BLaER1 treated with 17β-estradiol and CSF1 and Interleukin-3, amounts not matched to agents 10 nM and 100 nM (cell line): ENCODE results near the gene PLCXD3.

Source experiments
- H3K27ac ChIP-seq, 11 experiments: shearing (Covaris generic); formaldehyde crosslinking; 2 replicates each; pipeline ENCODE4 v1.8.1; 2022
- H3K27me3 ChIP-seq, 11 experiments: shearing (Covaris generic); formaldehyde crosslinking; 2 replicates each; pipeline ENCODE4 v1.8.1; 2022
- H3K36me3 ChIP-seq, 11 experiments: shearing (Covaris generic); formaldehyde crosslinking; 2 replicates each; pipeline ENCODE4 v1.8.1; 2022
- H3K4me1 ChIP-seq, 10 experiments: shearing (Covaris generic); formaldehyde crosslinking; 2 replicates each; pipeline ENCODE4 v1.8.1; 2022
- H3K4me2 ChIP-seq, 11 experiments: shearing (Covaris generic); formaldehyde crosslinking; 2 replicates each; pipeline ENCODE4 v1.8.1; 2022
- H3K4me3 ChIP-seq, 10 experiments: shearing (Covaris generic); formaldehyde crosslinking; 2 replicates each; pipeline ENCODE4 v1.8.1; 2022
- H3K9ac ChIP-seq, 11 experiments: shearing (Covaris generic); formaldehyde crosslinking; 2 replicates each; pipeline ENCODE4 v1.8.1; 2022
- H3K9me3 ChIP-seq, 11 experiments: shearing (Covaris generic); formaldehyde crosslinking; replicated peaks in 1 of 11; 2 replicates each; pipeline ENCODE4 v1.8.1; 2022
- H4K20me1 ChIP-seq, 11 experiments: shearing (Covaris generic); formaldehyde crosslinking; 2 replicates each; pipeline ENCODE4 v1.8.1; 2022
- Cebpa-rat ChIP-seq, 11 experiments: shearing (Covaris generic); IDR thresholded peaks; 2 replicates each; pipeline ENCODE4 v1.8.1; 2022

The PLCXD3 gene

DNA sequence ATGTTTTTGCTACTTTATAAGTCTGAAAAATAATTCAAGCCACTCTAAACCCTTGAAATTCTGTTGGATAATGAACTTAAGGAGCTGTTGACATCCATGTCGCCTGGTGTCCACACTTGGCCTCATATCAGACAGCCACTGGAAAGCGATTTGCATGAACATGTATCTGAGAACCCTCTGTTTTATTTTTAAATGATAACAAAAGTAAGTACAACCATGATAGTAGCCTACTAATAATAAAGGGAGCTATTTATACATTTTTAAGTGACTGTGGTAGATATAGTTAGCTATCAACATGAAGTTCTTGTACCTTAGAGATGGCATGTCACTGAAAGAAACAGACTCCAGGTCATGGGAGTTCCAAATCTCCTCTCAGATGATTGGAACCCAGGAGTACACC lies 53.3 kb downstream of the PLCXD3 start:
- Histone ChIP-seq H3K9me3 (no peaks in the 10 kb centered on the region), H3K4me2 (no peak overlapping the region), H3K36me3 (no peaks in the 10 kb centered on the region), H3K4me3 (no peak overlapping the region), H3K4me1 (no peaks in the 10 kb centered on the region), H3K9ac (no peak overlapping the region), H4K20me1 (no peaks in the 10 kb centered on the region), H3K27ac (no peak overlapping the region), H3K27me3 (no peaks in the 10 kb centered on the region)
- TF ChIP-seq Cebpa-rat (IDR thresholded peaks at IDR 0.05): no peak

DNA sequence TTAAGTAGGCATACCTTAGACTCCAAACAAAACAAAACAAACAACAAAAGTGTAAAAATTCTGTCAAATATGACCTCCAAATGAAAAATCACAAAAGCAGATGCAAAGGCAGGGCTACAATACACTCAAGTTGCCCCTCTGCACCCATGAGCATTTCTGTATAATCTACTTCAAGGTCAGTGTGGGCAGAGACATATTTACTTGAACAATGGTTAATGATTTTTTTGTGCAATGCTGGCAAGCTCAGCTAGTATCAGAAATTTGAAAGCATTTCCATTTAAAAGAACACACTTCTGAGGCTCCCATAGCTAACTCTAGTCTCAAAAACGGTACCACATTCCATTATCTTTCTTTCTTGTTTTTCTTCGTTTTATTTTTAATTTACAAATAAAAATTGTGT lies 57.9 kb downstream of the PLCXD3 start:
- Histone ChIP-seq H3K4me2 (no peak overlapping the region), H3K9me3 (no peaks in the 10 kb centered on the region), H3K4me3 (no peak overlapping the region), H3K9ac (no peak overlapping the region), H3K36me3 (no peaks in the 10 kb centered on the region), H4K20me1 (no peaks in the 10 kb centered on the region), H3K27ac (no peak overlapping the region), H3K27me3 (no peaks in the 10 kb centered on the region), H3K4me1 (no peaks in the 10 kb centered on the region)
- no peak for TF ChIP-seq Cebpa-rat (IDR thresholded peaks at IDR 0.05)

DNA sequence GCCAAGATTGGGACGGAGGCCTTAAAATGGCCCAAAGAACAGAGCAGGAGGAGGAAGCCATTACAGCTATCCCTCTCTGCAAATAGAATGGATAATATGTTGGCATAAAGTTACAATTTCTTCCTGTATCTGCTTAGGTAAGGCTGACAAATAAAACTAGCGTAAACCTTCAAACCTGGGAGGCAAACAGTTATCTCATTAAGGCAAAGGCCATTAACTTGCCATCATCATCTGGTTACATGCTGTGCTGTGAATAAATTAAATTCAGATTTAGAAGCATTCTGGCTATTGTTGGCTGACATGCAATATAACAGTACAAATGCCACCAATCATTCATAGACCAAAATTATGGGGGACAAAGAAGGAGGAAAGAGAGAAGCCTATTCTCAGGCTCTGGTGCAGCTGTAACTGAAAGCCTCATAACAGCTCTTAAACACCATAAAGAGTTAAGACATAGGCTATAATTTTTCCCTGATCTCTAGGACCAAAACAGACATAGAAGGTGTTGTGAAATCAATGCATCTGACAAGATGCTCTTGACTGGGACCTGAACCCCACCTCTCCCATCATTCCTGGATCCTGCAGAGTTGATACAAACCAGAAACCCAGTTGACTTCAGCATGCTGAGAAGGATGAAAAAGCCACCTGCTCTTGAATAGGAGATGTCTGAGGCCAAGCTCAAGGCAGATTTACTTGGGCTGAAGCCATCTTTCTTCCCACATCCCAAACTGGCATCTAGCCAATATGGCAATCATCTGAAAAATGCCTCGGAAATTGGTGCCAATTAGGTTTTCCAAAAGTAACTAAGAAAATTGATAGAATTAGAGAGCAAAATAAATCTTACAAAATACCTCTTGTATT lies 62.5 kb downstream of the PLCXD3 start:
- no peak overlapping the region for H3K9ac ChIP-seq
- no peaks in the 10 kb centered on the region for H3K36me3 ChIP-seq
- H3K4me1 ChIP-seq: no peaks in the 10 kb centered on the region
- no peak overlapping the region for H3K4me3 ChIP-seq
- no peak overlapping the region for H3K27ac ChIP-seq
- H3K9me3 ChIP-seq: no peaks in the 10 kb centered on the region
- no peaks in the 10 kb centered on the region for H3K27me3 ChIP-seq
- no peaks in the 10 kb centered on the region for H4K20me1 ChIP-seq
- TF ChIP-seq Cebpa-rat (IDR thresholded peaks at IDR 0.05): 0 out of 22 replicates have a peak, but pooled peaks of 1 of the 11 experiments have one; percentile 9
- no peak overlapping the region for H3K4me2 ChIP-seq

DNA sequence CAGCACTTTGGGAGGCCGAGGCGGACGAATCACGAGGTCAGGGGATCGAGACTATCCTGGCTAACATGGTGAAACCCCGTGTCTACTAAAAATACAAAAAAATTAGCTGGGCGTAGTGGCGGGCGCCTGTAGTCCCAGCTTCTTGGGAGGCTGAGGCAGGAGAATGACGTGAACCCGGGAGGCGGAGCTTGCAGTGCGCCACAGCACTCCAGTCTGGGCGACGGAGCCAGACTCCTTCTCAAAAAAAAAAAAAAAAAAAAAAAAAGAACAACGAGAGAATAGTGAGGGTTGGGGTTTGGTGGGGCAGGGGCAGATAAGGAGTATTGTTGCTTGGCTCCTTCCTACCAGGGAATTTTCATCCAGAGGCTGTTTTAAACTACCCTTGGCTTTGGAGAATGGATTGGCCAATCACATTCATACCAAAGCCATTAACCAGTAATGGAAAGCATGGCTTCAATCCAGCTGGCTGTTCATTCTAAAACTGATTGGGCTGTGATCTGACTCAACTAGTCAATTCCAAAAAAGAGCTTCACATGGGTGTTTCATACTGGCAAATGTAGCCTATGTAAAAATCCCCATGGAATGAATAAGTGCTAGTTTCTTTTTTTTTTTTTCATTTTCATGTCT lies 64.4 kb downstream of the PLCXD3 start:
- no peak for TF ChIP-seq Cebpa-rat (IDR thresholded peaks at IDR 0.05)
- H3K27ac ChIP-seq: no peak overlapping the region
- H3K4me3 ChIP-seq: no peak overlapping the region
- no peaks in the 10 kb centered on the region for H3K4me1 ChIP-seq
- H4K20me1 ChIP-seq: no peaks in the 10 kb centered on the region
- H3K4me2 ChIP-seq: no peak overlapping the region
- no peaks in the 10 kb centered on the region for H3K27me3 ChIP-seq
- no peaks in the 10 kb centered on the region for H3K9me3 ChIP-seq
- H3K36me3 ChIP-seq: no peaks in the 10 kb centered on the region
- H3K9ac ChIP-seq: no peak overlapping the region

DNA sequence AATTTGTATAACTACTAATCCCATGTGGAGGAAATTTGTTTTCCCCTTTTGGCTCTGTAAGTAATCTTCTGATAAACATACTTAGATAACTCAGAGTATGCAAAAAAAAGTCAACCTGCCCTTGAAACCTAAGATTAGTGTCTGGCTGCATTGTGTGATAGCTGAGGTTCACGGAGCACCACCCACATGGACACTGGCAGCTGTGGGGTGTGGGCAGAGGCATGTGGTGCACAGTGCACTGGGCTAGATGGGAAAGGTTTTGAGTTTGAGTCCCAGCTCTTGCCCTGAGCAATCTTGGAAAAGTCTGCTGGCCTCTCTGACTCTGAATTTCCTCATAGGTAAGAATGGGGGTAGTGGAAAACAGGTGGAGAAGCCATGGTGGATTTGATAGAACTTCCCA lies 75.1 kb downstream of the PLCXD3 start:
- no peaks in the 10 kb centered on the region for H4K20me1 ChIP-seq
- H3K9ac ChIP-seq: no peak overlapping the region
- H3K4me2 ChIP-seq: no peak overlapping the region
- no peak overlapping the region for H3K27ac ChIP-seq
- H3K27me3 ChIP-seq: no peaks in the 10 kb centered on the region
- no peaks in the 10 kb centered on the region for H3K36me3 ChIP-seq
- H3K9me3 ChIP-seq: no peaks in the 10 kb centered on the region
- TF ChIP-seq Cebpa-rat (IDR thresholded peaks at IDR 0.05): no peak
- H3K4me3 ChIP-seq: no peak overlapping the region
- no peaks in the 10 kb centered on the region for H3K4me1 ChIP-seq

DNA sequence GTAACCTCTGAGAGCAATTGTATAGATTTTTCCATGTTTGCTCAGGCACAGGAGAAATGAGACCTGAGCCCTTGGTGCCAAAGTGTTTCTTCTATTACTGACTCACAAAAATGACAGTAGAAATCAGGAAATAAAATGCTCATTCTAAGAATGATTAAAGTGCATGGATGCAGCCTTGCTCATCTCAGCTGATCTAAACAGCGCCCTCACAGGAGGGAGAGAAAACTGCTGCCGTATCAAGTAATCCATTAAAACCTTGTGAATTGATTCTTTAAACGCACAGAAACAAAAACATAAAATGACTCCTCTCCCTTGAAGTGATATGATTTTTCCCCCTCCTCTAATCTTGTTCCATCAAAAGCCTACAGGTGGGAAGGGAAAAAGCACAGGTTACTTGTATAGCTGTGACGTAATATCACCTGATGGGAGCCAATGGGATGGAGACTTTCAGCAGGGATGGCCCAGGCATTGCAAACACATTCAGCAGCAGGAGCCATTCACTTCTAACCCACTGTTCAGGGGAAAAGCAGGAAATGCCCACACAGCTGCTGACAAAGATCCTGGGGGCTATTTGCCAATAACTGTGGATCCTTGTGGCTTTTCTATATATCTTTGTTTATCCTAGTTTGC lies 76.7 kb downstream of the PLCXD3 start:
- Histone ChIP-seq H3K4me2 (no peak overlapping the region), H3K4me1 (no peaks in the 10 kb centered on the region), H3K27me3 (no peaks in the 10 kb centered on the region), H3K27ac (no peak overlapping the region), H3K9me3 (no peaks in the 10 kb centered on the region), H3K36me3 (no peaks in the 10 kb centered on the region), H4K20me1 (no peaks in the 10 kb centered on the region), H3K9ac (no peak overlapping the region), H3K4me3 (no peak overlapping the region)
- TF ChIP-seq Cebpa-rat (IDR thresholded peaks at IDR 0.05): no peak

DNA sequence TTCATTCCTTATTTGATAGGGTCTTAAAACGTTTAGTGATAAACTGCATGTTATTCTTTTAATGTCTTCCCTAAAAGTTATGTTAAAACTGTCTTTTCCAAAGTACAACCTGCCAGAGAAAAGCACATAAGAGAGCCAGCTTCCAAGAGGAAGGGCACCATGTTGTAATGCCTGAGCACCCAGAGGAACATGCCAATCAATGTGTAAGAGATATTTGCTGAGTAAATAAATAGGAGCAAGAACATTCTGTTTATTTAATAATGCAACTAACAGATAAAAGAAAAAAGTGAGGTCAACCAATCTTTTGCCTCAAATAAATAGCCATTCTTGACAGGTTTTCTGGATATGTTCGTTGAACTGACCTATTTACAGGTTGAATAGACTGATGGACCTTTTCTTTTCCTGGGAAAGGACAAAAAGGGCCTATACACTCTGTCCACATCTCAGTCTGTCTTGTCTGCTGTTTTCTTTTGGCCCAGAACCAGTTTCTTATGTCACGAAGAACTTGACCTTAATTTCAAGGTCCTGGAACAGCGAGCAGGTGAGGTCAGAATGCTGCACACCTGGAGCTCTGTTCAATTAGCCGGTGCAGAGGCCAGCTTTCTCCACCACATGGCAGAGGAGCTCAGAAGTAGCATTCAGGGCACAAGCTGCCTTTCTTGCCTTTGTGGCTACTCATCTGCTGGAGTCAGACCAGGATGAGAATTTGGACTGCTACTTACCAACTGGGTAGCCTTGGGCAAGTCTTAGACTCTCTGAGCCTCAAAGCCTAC lies 77.7 kb downstream of the PLCXD3 start:
- H4K20me1 ChIP-seq: no peaks in the 10 kb centered on the region
- H3K27me3 ChIP-seq: no peaks in the 10 kb centered on the region
- no peak overlapping the region for H3K4me2 ChIP-seq
- no peaks in the 10 kb centered on the region for H3K4me1 ChIP-seq
- H3K9me3 ChIP-seq: no peaks in the 10 kb centered on the region
- no peak for TF ChIP-seq Cebpa-rat (IDR thresholded peaks at IDR 0.05)
- no peak overlapping the region for H3K27ac ChIP-seq
- H3K9ac ChIP-seq: no peak overlapping the region
- H3K36me3 ChIP-seq: no peaks in the 10 kb centered on the region
- H3K4me3 ChIP-seq: no peak overlapping the region

DNA sequence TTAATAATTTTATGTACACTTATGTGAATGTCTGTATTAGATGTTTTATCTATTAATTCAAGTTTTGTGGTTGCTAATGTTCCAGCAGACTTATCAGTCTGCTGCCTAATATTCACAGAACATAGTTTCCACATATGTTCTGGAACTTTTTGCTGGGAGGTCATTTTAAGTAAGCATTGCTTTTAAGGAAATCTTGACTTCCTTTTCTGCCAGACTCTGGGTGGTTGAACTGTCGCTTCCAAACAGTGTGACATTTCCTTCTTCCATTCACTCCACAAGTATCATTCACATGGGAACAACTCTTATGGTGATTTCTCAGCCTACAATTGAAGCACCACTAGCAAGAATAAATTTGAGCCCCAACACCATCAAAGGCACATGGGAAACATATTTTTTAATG lies 82.9 kb downstream of the PLCXD3 start:
- no peak overlapping the region for H3K9ac ChIP-seq
- H4K20me1 ChIP-seq: no peaks in the 10 kb centered on the region
- no peak overlapping the region for H3K4me2 ChIP-seq

DNA sequence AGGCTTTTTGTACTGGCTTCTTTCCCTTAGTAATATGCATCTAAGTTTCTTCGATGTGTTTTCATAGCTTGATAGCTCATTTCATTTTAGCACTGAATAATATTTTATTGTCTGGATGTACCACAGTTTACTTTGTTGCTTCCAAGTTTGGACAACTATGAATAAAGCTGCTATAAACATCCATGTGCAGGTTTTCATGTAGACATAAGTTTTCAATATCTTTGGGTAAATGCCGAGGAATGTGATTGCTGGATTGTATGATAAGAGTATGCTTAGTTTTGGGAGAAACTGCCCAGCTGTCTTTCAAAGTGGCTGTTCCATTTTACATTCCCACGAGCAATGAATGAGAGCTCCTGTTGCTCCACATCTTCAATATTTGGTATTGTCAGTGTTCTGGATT lies 84.7 kb downstream of the PLCXD3 start:
- no peak overlapping the region for H3K4me2 ChIP-seq
- no peak overlapping the region for H3K27ac ChIP-seq
- TF ChIP-seq Cebpa-rat (IDR thresholded peaks at IDR 0.05): no peak
- H3K9ac ChIP-seq: no peak overlapping the region
- H3K4me1 ChIP-seq: no peaks in the 10 kb centered on the region
- no peaks in the 10 kb centered on the region for H4K20me1 ChIP-seq
- H3K36me3 ChIP-seq: no peaks in the 10 kb centered on the region
- no peaks in the 10 kb centered on the region for H3K9me3 ChIP-seq
- no peaks in the 10 kb centered on the region for H3K27me3 ChIP-seq
- H3K4me3 ChIP-seq: no peak overlapping the region

More for the DNA sequence above, 82.9 kb downstream of the PLCXD3 start:
- Histone ChIP-seq H3K27me3 (no peaks in the 10 kb centered on the region), H3K9me3 (no peaks in the 10 kb centered on the region), H3K4me3 (no peak overlapping the region), H3K4me1 (no peaks in the 10 kb centered on the region), H3K36me3 (no peaks in the 10 kb centered on the region), H3K27ac (no peak overlapping the region)
- TF ChIP-seq Cebpa-rat (IDR thresholded peaks at IDR 0.05): no peak
